H1 (cell line): ENCODE measurements around the gene TTI1. TPM values are rescaled to one million over a fixed set of nuclear protein-coding genes. Genes with fewer than 3 reads are reported as not detected.

ENCODE experiments used
- CTCF ChIA-PET: fragments of 300-600 bp; sonication (Branson Sonifier 250); formaldehyde crosslinking; loops from one replicate; lab custom pipeline; 2021; ENCODE audit not compliant: partially characterized antibody; lab: Charles Lee
- POLR2A ChIA-PET: fragments of 300-600 bp; sonication (Branson Sonifier 250); formaldehyde crosslinking; loops from one replicate; lab custom pipeline; 2021; ENCODE audit warnings: inconsistent platforms; ENCODE audit not compliant: partially characterized antibody; lab: Charles Lee
- DNase-seq, 2 experiments: peaks; one replicate each; pipeline versions ENCODE4 v3.0.0 to v3.0.0-alpha.2; 2010 to 2022; ENCODE audit warnings: low spot score in 2 of 2, low read depth in 1 of 2, mixed read lengths in 1 of 2
- FAIRE-seq: peaks from 2 replicates; lab custom pipeline; 2011; peaks lifted over from hg19 to GRCh38; lab: Jason Lieb, UNC
- H2AFZ ChIP-seq: 2 replicates; pipeline ENCODE4 v1.8.1; 2012; ENCODE audit warnings: low read length, inconsistent platforms
- H2AK5ac ChIP-seq: 2 replicates; pipeline ENCODE4 v1.6.1; 2013; ENCODE audit warnings: low read depth, low read length
- H2BK120ac ChIP-seq: replicated peaks from 2 replicates; pipeline ENCODE3; 2013; ENCODE audit warnings: low read depth, low read length, inconsistent platforms
- H2BK12ac ChIP-seq: 2 replicates; pipeline ENCODE4 v1.6.1; 2013; ENCODE audit warnings: low read depth, low read length
- H2BK15ac ChIP-seq: 2 replicates; pipeline ENCODE4 v1.6.1; 2013; ENCODE audit warnings: low read length
- H2BK20ac ChIP-seq: 2 replicates; pipeline ENCODE4 v1.6.1; 2013; ENCODE audit warnings: low read length
- H2BK5ac ChIP-seq: 2 replicates; pipeline ENCODE4 v1.6.1; 2013; ENCODE audit warnings: low read depth, low read length
- H3K14ac ChIP-seq: 2 replicates; pipeline ENCODE4 v1.6.1; 2013; ENCODE audit warnings: inconsistent platforms; ENCODE audit not compliant: insufficient read length
- H3K18ac ChIP-seq: 2 replicates; pipeline ENCODE4 v1.6.1; 2013; ENCODE audit warnings: low read length; ENCODE audit errors: extremely low read depth
- H3K23ac ChIP-seq: 2 replicates; pipeline ENCODE4 v1.6.1; 2013; ENCODE audit warnings: inconsistent platforms; ENCODE audit not compliant: insufficient read length
- H3K23me2 ChIP-seq: 2 replicates; pipeline ENCODE4 v1.6.1; 2013; ENCODE audit warnings: low read depth, low read length
- H3K27ac ChIP-seq: 2 replicates; pipeline ENCODE4 v1.6.1; 2011; ENCODE audit warnings: low read depth, low read length, inconsistent platforms
- H3K27me3 ChIP-seq, 4 experiments: replicated peaks in 1 of 4; 1 replicate in 1 of 4; 2 replicates in 3 of 4; pipeline versions ENCODE4 v1.6.1 to v1.8.1; 2011 to 2013; ENCODE audit warnings: low read length in 3 of 4, mild to moderate bottlenecking in 3 of 4, inconsistent platforms in 2 of 4, mixed read lengths in 2 of 4, moderate library complexity in 1 of 4; ENCODE audit not compliant: control insufficient read depth in 3 of 4, insufficient read depth in 3 of 4; ENCODE audit errors: extremely low read depth in 1 of 4
- H3K36me3 ChIP-seq, 4 experiments: 2 replicates each; pipeline versions ENCODE4 v1.6.1 to v1.8.1; 2011 to 2013; ENCODE audit warnings: mild to moderate bottlenecking in 4 of 4, low read length in 3 of 4, moderate library complexity in 2 of 4, control low read depth in 1 of 4, inconsistent platforms in 1 of 4; ENCODE audit not compliant: insufficient read depth in 4 of 4, control insufficient read depth in 2 of 4
- H3K4ac ChIP-seq: replicated peaks from 2 replicates; pipeline ENCODE3; 2013; ENCODE audit warnings: low read length, low read depth, mixed read lengths, inconsistent platforms; ENCODE audit not compliant: insufficient read length
- H3K4me1 ChIP-seq, 4 experiments: replicated peaks in 1 of 4; 1 replicate in 1 of 4; 2 replicates in 3 of 4; pipeline versions ENCODE4 v1.6.1 to v1.8.1; 2011 to 2013; ENCODE audit warnings: low read length in 3 of 4, inconsistent platforms in 2 of 4, mixed read lengths in 1 of 4; ENCODE audit not compliant: insufficient read depth in 4 of 4, control insufficient read depth in 3 of 4
- H3K4me2 ChIP-seq, 2 experiments: 2 replicates each; pipeline versions ENCODE4 v1.6.1 to v1.8.1; 2011 to 2013; ENCODE audit warnings: low read depth in 2 of 2, low read length in 2 of 2, control low read depth in 1 of 2, inconsistent platforms in 1 of 2, mild to moderate bottlenecking in 1 of 2; ENCODE audit not compliant: insufficient read depth in 1 of 2
- H3K4me3 ChIP-seq, 4 experiments: fragments of 200-600, 300-600 bp in 1 of 4; sonication (generic), shearing (Covaris generic), sonication (Bioruptor Twin) in 1 of 4; 2 replicates each; pipeline versions ENCODE4 v1.5.1 to v1.8.1; 2011 to 2016; ENCODE audit warnings: low read length in 4 of 4, low read depth in 3 of 4, control low read depth in 2 of 4, inconsistent platforms in 2 of 4, mild to moderate bottlenecking in 2 of 4, mixed read lengths in 1 of 4, moderate library complexity in 1 of 4; ENCODE audit not compliant: insufficient read depth in 2 of 4; ENCODE audit errors: extremely low read depth in 1 of 4
- H3K56ac ChIP-seq: replicated peaks from 2 replicates; pipeline ENCODE3; 2013; ENCODE audit warnings: low read depth, mild to moderate bottlenecking, mixed read lengths, low read length, inconsistent platforms; ENCODE audit not compliant: insufficient read length
- H3K79me1 ChIP-seq: 2 replicates; pipeline ENCODE4 v1.6.1; 2013; ENCODE audit warnings: low read depth, low read length, control low read depth
- H3K79me2 ChIP-seq, 2 experiments: 2 replicates each; pipeline versions ENCODE4 v1.6.1 to v1.8.1; 2012 to 2013; ENCODE audit warnings: low read length in 2 of 2, mild to moderate bottlenecking in 2 of 2, inconsistent platforms in 1 of 2; ENCODE audit not compliant: insufficient read depth in 2 of 2, control insufficient read depth in 1 of 2
- H3K9ac ChIP-seq, 4 experiments: replicated peaks in 1 of 4; 1 replicate in 1 of 4; 2 replicates in 3 of 4; pipeline versions ENCODE4 v1.6.1 to v1.8.1; 2011 to 2013; ENCODE audit warnings: low read depth in 3 of 4, low read length in 3 of 4, control low read depth in 2 of 4, mild to moderate bottlenecking in 2 of 4, moderate library complexity in 2 of 4, inconsistent platforms in 1 of 4; ENCODE audit errors: extremely low read depth in 1 of 4
- H3K9me3 ChIP-seq, 2 experiments: 2 replicates each; pipeline versions ENCODE4 v1.6.1 to v1.8.1; 2012 to 2013; ENCODE audit warnings: mild to moderate bottlenecking in 2 of 2, moderate library complexity in 2 of 2, control low read depth in 1 of 2, inconsistent platforms in 1 of 2, low read depth in 1 of 2, low read length in 1 of 2, mixed read lengths in 1 of 2; ENCODE audit not compliant: insufficient read depth in 2 of 2
- H4K20me1 ChIP-seq, 2 experiments: replicated peaks in 1 of 2; 2 replicates each; pipeline versions ENCODE3 to v1.8.1; 2011 to 2013; ENCODE audit warnings: inconsistent platforms in 2 of 2, low read length in 2 of 2, mild to moderate bottlenecking in 1 of 2; ENCODE audit not compliant: insufficient read depth in 2 of 2, control insufficient read depth in 1 of 2
- H4K5ac ChIP-seq: 2 replicates; pipeline ENCODE4 v1.6.1; 2013; ENCODE audit warnings: low read length, low read depth, mixed read lengths, inconsistent platforms; ENCODE audit not compliant: insufficient read length
- H4K8ac ChIP-seq: 2 replicates; pipeline ENCODE4 v1.8.0; 2013; ENCODE audit warnings: mild to moderate bottlenecking, moderate library complexity, low read length, inconsistent platforms; ENCODE audit not compliant: insufficient read depth; ENCODE audit errors: extremely low read depth
- H4K91ac ChIP-seq: replicated peaks from 2 replicates; pipeline ENCODE3; 2013; ENCODE audit warnings: low read length, mixed read lengths, inconsistent platforms; ENCODE audit not compliant: insufficient read length
- ASH2L ChIP-seq: fragments of 200-600, 300-600 bp; sonication (generic); IDR thresholded peaks from one replicate; pipeline ENCODE4 v1.7.1; 2017; ENCODE audit warnings: low read length
- BRCA1 ChIP-seq: IDR thresholded peaks from 2 replicates; pipeline ENCODE4 v1.6.1; 2012; ENCODE audit warnings: low read depth, low read length, improper control_type of control experiment
- FOSL1 ChIP-seq: IDR thresholded peaks from 2 replicates; pipeline ENCODE4 v1.6.1; 2011; ENCODE audit warnings: mild to moderate bottlenecking, low read depth, low read length, moderate library complexity; ENCODE audit not compliant: insufficient read depth
- JUND ChIP-seq: IDR thresholded peaks from 2 replicates; pipeline ENCODE4 v1.6.1; 2011; ENCODE audit warnings: mild to moderate bottlenecking, improper control_type of control experiment, low read length
- NRF1 ChIP-seq: IDR thresholded peaks from 2 replicates; pipeline ENCODE4 v1.6.1; 2011; ENCODE audit warnings: mild to moderate bottlenecking, low read depth, low read length, improper control_type of control experiment
- POLR2A ChIP-seq, 2 experiments: IDR thresholded peaks; 1 replicate in 1 of 2; 2 replicates in 1 of 2; pipeline ENCODE4 v1.6.1; 2011; ENCODE audit warnings: low read depth in 2 of 2, low read length in 2 of 2, mild to moderate bottlenecking in 2 of 2; ENCODE audit errors: control extremely low read depth in 1 of 2
- RBBP5 ChIP-seq: IDR thresholded peaks from 2 replicates; pipeline ENCODE4 v1.7.1; 2012; ENCODE audit warnings: low read depth, mild to moderate bottlenecking, inconsistent platforms, low read length, moderate library complexity, borderline replicate concordance
- RNF2 ChIP-seq: fragments of 200-900, 300-1000 bp; sonication (generic); IDR thresholded peaks from 2 replicates; pipeline ENCODE4 v1.7.1; 2016; ENCODE audit warnings: borderline replicate concordance, low read depth, mild to moderate bottlenecking, antibody characterized with exemption, low read length; ENCODE audit not compliant: poor library complexity, severe bottlenecking; ENCODE audit errors: missing control alignments
- SIN3A ChIP-seq, 2 experiments: IDR thresholded peaks in 1 of 2; conservative IDR thresholded peaks in 1 of 2; 2 replicates each; pipeline ENCODE4 v1.6.1; 2011 to 2012; ENCODE audit warnings: low read length in 2 of 2, improper control_type of control experiment in 1 of 2, low read depth in 1 of 2, mild to moderate bottlenecking in 1 of 2
- SUZ12 ChIP-seq: fragments of 200-600 bp; sonication (generic); IDR thresholded peaks from 2 replicates; pipeline ENCODE4 v1.6.1; 2012; ENCODE audit warnings: mild to moderate bottlenecking, inconsistent platforms, low read length, moderate library complexity, mixed read lengths
- TCF12 ChIP-seq: IDR thresholded peaks from 2 replicates; pipeline ENCODE4 v1.6.1; 2011; ENCODE audit warnings: low read depth, mild to moderate bottlenecking, low read length
- ZNF274 ChIP-seq: IDR thresholded peaks from 2 replicates; pipeline ENCODE4 v1.7.0; 2012; ENCODE audit warnings: low read length, borderline replicate concordance; ENCODE audit errors: extremely low read depth
- WGBS, 2 experiments: shearing (Covaris generic) in 1 of 2; methylation state at CpG; one replicate each; pipeline versions ENCODE4 v1.1.6 to v1.1.7; 2013 to 2015; ENCODE audit warnings: low lambda C conversion rate in 2 of 2, mixed read lengths in 2 of 2, inconsistent platforms in 1 of 2, low coverage in 1 of 2, missing lambda C conversion rate in 1 of 2; ENCODE audit not compliant: insufficient replicate concordance in 2 of 2, insufficient coverage in 1 of 2, insufficient read length in 1 of 2; ENCODE audit errors: extremely low coverage in 1 of 2, missing lambda C conversion rate in 1 of 2; 5-methylcytosine and 5-hydroxymethylcytosine counted together
- polyA plus RNA-seq, 7 experiments: library from polyadenylated mRNA; depleted of rRNA in 3 of 7; stranded (reverse) in 5 of 7; unstranded in 2 of 7; fragments of >200 nt in 5 of 7; fragments of 200-250 nt in 2 of 7; gene quantifications; 1 replicate in 5 of 7; 2 replicates in 1 of 7; 4 replicates in 1 of 7; pipeline versions ENCODE4 v1.2.1 to v1.2.3, GENCODE V29; 2011 to 2013; ENCODE audit warnings: missing spikeins in 2 of 7, mixed read lengths in 2 of 7
- total RNA-seq: library from RNA; stranded (reverse); fragmentation: NEBNext Ultra II Directional; extraction: Animal tissue kit (Norgen Biotek cat#: 25700); gene quantifications from 2 replicates; pipeline ENCODE4 v1.2.1, GENCODE V29; 2021
- TF ChIP-seq, protein P1 (sequence below): IDR thresholded peaks from 2 replicates; pipeline ENCODE4 v1.6.1; 2012; ENCODE audit warnings: inconsistent platforms

TTI1 gene
- total and polyA plus RNA-seq, 2 of the 8 experiments (the other 6 are each of a cell fraction or from before 2014, with no cell fraction given), result 34.1 to 47.0 TPM

GRCh38 chr20:37977338-37977737, 55.9 kb downstream of the TTI1 start:
- no peak overlapping the region for H3K23ac ChIP-seq
- H3K4me3 ChIP-seq, result no peak overlapping the region; a peak in 1 of 8 replicates
- FAIRE-seq (no peak), DNase-seq (no peak)
- peaks cover 3 to 5% of the 10 kb centered on the region in 2 experiments for H4K20me1 ChIP-seq
- H3K9me3 ChIP-seq, result no peaks in the 10 kb centered on the region
- peaks cover 0 to 6% (median 0%) of the 10 kb centered on the region in 4 experiments; a peak in 2 of 7 replicates for H3K27me3 ChIP-seq
- no peak overlapping the region for H2BK5ac ChIP-seq
- peak overlapping the region; percentile 39 to 53; a peak in 2 of 4 replicates for H3K4me2 ChIP-seq
- H4K91ac ChIP-seq, result no peak overlapping the region
- no peak overlapping the region for H2AFZ ChIP-seq
- H3K27ac ChIP-seq, result no peak overlapping the region
- no peak overlapping the region for H3K18ac ChIP-seq
- H3K56ac ChIP-seq, result no peak overlapping the region
- ChIA-PET POLR2A (interaction anchor here (1.1 kb wide), 1 partner anchor 62 kb away, joined by 3 read pairs; no protein-coding TSS in a partner anchor), CTCF (interaction anchor here (0.7 to 1.5 kb wide), 3 partner anchors 11 to 38 kb away, joined by 3 read pairs; no protein-coding TSS in a partner anchor)
- 0 out of 2 replicates have a peak overlapping the region, but pooled peaks have one; percentile 75 for H2BK20ac ChIP-seq
- no peaks in the 10 kb centered on the region for H3K36me3 ChIP-seq
- no peak overlapping the region for H2AK5ac ChIP-seq
- no peak overlapping the region for H2BK12ac ChIP-seq
- H4K8ac ChIP-seq, result no peak overlapping the region
- no peak overlapping the region for H3K4ac ChIP-seq
- no peak overlapping the region for H2BK15ac ChIP-seq
- WGBS, 2 experiments, result 59% methylated on average over 6 of the region's 12 CpGs; no CpG with 5 or more reads in 1 of the 2 experiments
- no peak overlapping the region for H3K14ac ChIP-seq
- no peak overlapping the region for H2BK120ac ChIP-seq
- peaks cover 3 to 10% (median 5%) of the 10 kb centered on the region in 4 experiments for H3K4me1 ChIP-seq
- no peaks in the 10 kb centered on the region; the same call in none of the 2 replicates for H3K23me2 ChIP-seq
- H3K79me2 ChIP-seq, result no peaks in the 10 kb centered on the region
- no peak overlapping the region for H4K5ac ChIP-seq
- H3K9ac ChIP-seq, result no peak overlapping the region
- H3K79me1 ChIP-seq, result no peaks in the 10 kb centered on the region
- TF ChIP-seq ZNF274 (no peak), TCF12 (no peak), SUZ12 (no peak), NRF1 (no peak), FOSL1 (no peak), POLR2A (IDR thresholded peaks at IDR 0.05; ENCODE audit: control extremely low read depth in 1 of 2, low read depth in 2 of 2, low read length in 2 of 2) (no peak), ASH2L (no peak), SIN3A (conservative IDR thresholded peaks at IDR 0.05 in 1 of 2, IDR thresholded peaks at IDR 0.05 in 1 of 2; ENCODE audit: low read depth in 1 of 2, low read length in 2 of 2) (no peak), RBBP5 (no peak), BRCA1 (no peak), RNF2 (no peak), JUND (no peak)
- TF ChIP-seq, protein P1, sequence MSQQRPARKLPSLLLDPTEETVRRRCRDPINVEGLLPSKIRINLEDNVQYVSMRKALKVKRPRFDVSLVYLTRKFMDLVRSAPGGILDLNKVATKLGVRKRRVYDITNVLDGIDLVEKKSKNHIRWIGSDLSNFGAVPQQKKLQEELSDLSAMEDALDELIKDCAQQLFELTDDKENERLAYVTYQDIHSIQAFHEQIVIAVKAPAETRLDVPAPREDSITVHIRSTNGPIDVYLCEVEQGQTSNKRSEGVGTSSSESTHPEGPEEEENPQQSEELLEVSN, result no peak
